Measurements from ENCODE around the gene ESR1. TPM values are rescaled to one million over a fixed set of nuclear protein-coding genes. Genes with fewer than 3 reads are reported as not detected.

ESR1 gene
- total RNA-seq, result 0.73 and 0.98 TPM in 2 replicates

DNA sequence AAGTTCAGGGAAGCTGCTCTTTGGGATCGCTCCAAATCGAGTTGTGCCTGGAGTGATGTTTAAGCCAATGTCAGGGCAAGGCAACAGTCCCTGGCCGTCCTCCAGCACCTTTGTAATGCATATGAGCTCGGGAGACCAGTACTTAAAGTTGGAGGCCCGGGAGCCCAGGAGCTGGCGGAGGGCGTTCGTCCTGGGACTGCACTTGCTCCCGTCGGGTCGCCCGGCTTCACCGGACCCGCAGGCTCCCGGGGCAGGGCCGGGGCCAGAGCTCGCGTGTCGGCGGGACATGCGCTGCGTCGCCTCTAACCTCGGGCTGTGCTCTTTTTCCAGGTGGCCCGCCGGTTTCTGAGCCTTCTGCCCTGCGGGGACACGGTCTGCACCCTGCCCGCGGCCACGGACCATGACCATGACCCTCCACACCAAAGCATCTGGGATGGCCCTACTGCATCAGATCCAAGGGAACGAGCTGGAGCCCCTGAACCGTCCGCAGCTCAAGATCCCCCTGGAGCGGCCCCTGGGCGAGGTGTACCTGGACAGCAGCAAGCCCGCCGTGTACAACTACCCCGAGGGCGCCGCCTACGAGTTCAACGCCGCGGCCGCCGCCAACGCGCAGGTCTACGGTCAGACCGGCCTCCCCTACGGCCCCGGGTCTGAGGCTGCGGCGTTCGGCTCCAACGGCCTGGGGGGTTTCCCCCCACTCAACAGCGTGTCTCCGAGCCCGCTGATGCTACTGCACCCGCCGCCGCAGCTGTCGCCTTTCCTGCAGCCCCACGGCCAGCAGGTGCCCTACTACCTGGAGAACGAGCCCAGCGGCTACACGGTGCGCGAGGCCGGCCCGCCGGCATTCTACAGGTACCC, at the start of gene ESR1:
Gene ESR1 (plus strand): TSS at position 170 of the 858 bp plus-strand sequence. CDS start 231 bp downstream, at position 401.

